Gastrocnemius medialis (tissue), 4 donors: ENCODE results near the gene THAP7.

Source experiments
- CTCF ChIP-seq, 5 experiments: fragments of 450-650 bp in 3 of 5; fragments of 200-600 bp in 2 of 5; sonication (generic) in 2 of 5; IDR thresholded peaks in 4 of 5; conservative IDR thresholded peaks in 1 of 5; 1 replicate in 4 of 5; 2 replicates in 1 of 5; pipeline ENCODE4 v1.5.1; 2016 to 2019; ENCODE audit warnings: antibody characterized with exemption in 5 of 5, mild to moderate bottlenecking in 3 of 5, moderate library complexity in 3 of 5
- POLR2A ChIP-seq, 2 donors: fragments of 450-650 bp; IDR thresholded peaks; one replicate each; pipeline ENCODE4 v1.6.1; 2017; ENCODE audit warnings: antibody characterized with exemption in 2 of 2, mild to moderate bottlenecking in 2 of 2, moderate library complexity in 2 of 2

GRCh38 chr22:21030621-21031544 is 29.0 kb upstream of the THAP7 start:
- TF ChIP-seq CTCF (IDR thresholded peaks at IDR 0.05 in 4 of 5, conservative IDR thresholded peaks at IDR 0.05 in 1 of 5), result no peak
- no peak for TF ChIP-seq POLR2A (IDR thresholded peaks at IDR 0.05)
